ENCODE results near the gene ACLY.
"Not testable (repeated sequence)": the region's sequence is repeated elsewhere in the genome, so short reads cannot be mapped to it uniquely, and the experiment has no call there.

The ACLY gene

DNA sequence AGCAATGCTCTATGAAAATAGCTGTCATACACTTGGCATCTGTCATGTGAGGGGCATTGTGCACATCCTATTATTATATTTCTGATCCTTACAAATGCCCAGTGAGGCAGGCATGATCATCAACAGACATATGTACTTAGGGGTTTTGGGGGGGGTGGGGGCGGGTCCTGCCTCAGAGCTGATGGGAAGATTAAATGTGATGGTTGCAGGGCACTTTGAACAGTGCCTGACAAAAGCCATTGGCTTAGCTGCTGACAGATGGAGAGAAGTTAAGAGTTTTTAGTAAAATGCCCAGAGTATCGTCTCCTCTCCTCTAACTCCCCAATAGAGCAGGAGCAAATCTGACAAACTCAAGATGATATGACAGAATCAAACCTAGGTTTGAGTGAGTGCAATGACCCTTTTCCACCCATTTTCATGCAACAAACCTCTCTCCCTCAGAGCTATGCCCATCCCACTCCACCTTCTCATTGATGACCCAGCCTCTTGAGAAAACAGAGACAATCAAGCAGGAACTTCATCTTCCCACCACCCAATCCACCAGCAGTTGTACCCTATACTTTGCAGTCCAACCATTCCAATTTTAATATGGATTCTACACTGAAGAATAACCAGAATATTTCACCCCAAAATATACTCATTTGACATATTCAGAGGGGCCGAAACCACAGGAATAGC lies 58.4 kb downstream of the ACLY start:
- H3K4me3 ChIP-seq (ENCODE audit: low read depth, low read length, poor library complexity, severe bottlenecking) = no peak overlapping the region
- H3K9me3 ChIP-seq (ENCODE audit: low read length) = no peaks in the 10 kb centered on the region
- TF ChIP-seq, protein P1, sequence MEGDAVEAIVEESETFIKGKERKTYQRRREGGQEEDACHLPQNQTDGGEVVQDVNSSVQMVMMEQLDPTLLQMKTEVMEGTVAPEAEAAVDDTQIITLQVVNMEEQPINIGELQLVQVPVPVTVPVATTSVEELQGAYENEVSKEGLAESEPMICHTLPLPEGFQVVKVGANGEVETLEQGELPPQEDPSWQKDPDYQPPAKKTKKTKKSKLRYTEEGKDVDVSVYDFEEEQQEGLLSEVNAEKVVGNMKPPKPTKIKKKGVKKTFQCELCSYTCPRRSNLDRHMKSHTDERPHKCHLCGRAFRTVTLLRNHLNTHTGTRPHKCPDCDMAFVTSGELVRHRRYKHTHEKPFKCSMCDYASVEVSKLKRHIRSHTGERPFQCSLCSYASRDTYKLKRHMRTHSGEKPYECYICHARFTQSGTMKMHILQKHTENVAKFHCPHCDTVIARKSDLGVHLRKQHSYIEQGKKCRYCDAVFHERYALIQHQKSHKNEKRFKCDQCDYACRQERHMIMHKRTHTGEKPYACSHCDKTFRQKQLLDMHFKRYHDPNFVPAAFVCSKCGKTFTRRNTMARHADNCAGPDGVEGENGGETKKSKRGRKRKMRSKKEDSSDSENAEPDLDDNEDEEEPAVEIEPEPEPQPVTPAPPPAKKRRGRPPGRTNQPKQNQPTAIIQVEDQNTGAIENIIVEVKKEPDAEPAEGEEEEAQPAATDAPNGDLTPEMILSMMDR (IDR thresholded peaks at IDR 0.05; ENCODE audit: low read length) = no peak
- TF ChIP-seq EZH2 (IDR thresholded peaks at IDR 0.05; ENCODE audit: borderline replicate concordance, low read length) = no peak
- H2AFZ ChIP-seq (ENCODE audit: low read length) = no peak overlapping the region
- peaks cover 25% of the 10 kb centered on the region for H3K4me1 ChIP-seq (ENCODE audit: insufficient read depth, low read length, severe bottlenecking)
- no peak overlapping the region for H3K27ac ChIP-seq (ENCODE audit: low read depth, low read length, poor library complexity, severe bottlenecking)
- no peak overlapping the region for H3K9ac ChIP-seq (ENCODE audit: low read length)
- H3K27me3 ChIP-seq (ENCODE audit: insufficient read depth, low read length) = no peaks in the 10 kb centered on the region
- peaks cover 68% of the 10 kb centered on the region for H3K79me2 ChIP-seq (ENCODE audit: insufficient read depth, low read length)
- peaks cover 4% of the 10 kb centered on the region; the same call in 1 of the 2 replicates for H4K20me1 ChIP-seq (ENCODE audit: insufficient read depth, low read length)
- no peaks in the 10 kb centered on the region for H3K9me2 ChIP-seq (ENCODE audit: low read depth, low read length)
- H3K36me3 ChIP-seq (ENCODE audit: insufficient read depth, low read length) = no peaks in the 10 kb centered on the region
- H3K4me2 ChIP-seq (ENCODE audit: low read length) = no peak overlapping the region
- no peaks in the 10 kb centered on the region for H3F3A ChIP-seq (ENCODE audit: insufficient read depth, low read length)

- Histone ChIP-seq H3K4me1 (ENCODE audit: insufficient read depth, low read length, severe bottlenecking) (peaks cover 28% of the 10 kb centered on the region), H3K79me2 (ENCODE audit: insufficient read depth, low read length) (peaks cover 18% of the 10 kb centered on the region), H3K36me3 (ENCODE audit: insufficient read depth, low read length) (peaks cover 50% of the 10 kb centered on the region)
- not testable (repeated sequence) for H3K27ac ChIP-seq (ENCODE audit: low read depth, low read length, poor library complexity, severe bottlenecking); H3F3A ChIP-seq (ENCODE audit: insufficient read depth, low read length); H3K9ac ChIP-seq (ENCODE audit: low read length); H3K27me3 ChIP-seq (ENCODE audit: insufficient read depth, low read length); H3K4me3 ChIP-seq (ENCODE audit: low read depth, low read length, poor library complexity, severe bottlenecking); H2AFZ ChIP-seq (ENCODE audit: low read length); H3K9me3 ChIP-seq (ENCODE audit: low read length); H3K9me2 ChIP-seq (ENCODE audit: low read depth, low read length); H4K20me1 ChIP-seq (ENCODE audit: insufficient read depth, low read length); H3K4me2 ChIP-seq (ENCODE audit: low read length)
These were observed 67.4 kb downstream of the ACLY start for GRCh38 chr17:41851382-41851781.

DNA sequence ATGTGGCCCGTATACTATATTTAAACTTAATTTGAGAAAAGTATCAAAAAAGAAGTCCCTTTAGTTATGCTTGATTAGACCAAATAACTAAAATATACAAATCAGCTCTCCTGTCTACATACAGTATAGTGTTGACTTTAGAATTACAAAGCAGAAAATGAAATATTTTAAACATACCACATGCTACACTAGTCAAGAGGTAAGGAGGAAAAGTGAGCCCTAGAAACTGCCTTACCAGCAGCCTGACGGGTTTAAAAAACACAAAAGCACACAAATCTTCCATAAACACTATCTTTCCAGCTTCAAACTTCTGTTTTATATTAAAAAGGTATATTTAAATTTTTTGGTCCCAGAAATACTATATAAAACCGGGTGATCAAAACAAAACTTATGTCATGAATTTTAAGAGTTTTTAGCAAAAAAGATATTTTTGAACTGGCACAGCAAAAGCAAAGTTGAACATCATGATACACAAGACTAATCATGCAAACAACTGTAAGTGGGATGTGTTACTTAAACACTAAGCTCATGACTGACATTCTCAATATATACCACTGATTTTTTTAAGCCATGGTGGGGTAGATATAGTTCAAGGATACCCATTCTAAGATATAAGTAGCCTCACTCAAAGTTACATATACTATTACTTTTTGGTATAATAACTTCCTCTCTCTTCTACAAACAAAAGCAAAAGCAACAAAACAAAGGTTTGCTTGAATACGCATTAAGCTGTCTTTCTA lies 69.3 kb downstream of the ACLY start:
- Histone ChIP-seq H3K79me2 (ENCODE audit: insufficient read depth, low read length) (peaks cover 16% of the 10 kb centered on the region), H4K20me1 (ENCODE audit: insufficient read depth, low read length) (peaks cover 4% of the 10 kb centered on the region; the same call in 1 of the 2 replicates), H3K36me3 (ENCODE audit: insufficient read depth, low read length) (peaks cover 42% of the 10 kb centered on the region), H3K9me2 (ENCODE audit: low read depth, low read length) (no peaks in the 10 kb centered on the region), H3K4me2 (ENCODE audit: low read length) (peak overlapping the region; percentile 21; the same call in 1 of the 2 replicates), H3F3A (ENCODE audit: insufficient read depth, low read length) (no peaks in the 10 kb centered on the region), H3K9ac (ENCODE audit: low read length) (peak overlapping the region; percentile 11; the same call in 1 of the 2 replicates), H3K4me3 (ENCODE audit: low read depth, low read length, poor library complexity, severe bottlenecking) (no peak overlapping the region), H3K27me3 (ENCODE audit: insufficient read depth, low read length) (no peaks in the 10 kb centered on the region), H3K9me3 (ENCODE audit: low read length) (no peaks in the 10 kb centered on the region), H2AFZ (ENCODE audit: low read length) (no peak overlapping the region), H3K4me1 (ENCODE audit: insufficient read depth, low read length, severe bottlenecking) (peaks cover 28% of the 10 kb centered on the region), H3K27ac (ENCODE audit: low read depth, low read length, poor library complexity, severe bottlenecking) (no peak overlapping the region)
- TF ChIP-seq, protein P1 (IDR thresholded peaks at IDR 0.05; ENCODE audit: low read length) = no peak
- no peak for TF ChIP-seq EZH2 (IDR thresholded peaks at IDR 0.05; ENCODE audit: borderline replicate concordance, low read length)

All from OCI-LY1 (cell line).